GM23338 (cell line): ENCODE measurements around the gene CPXM1. TPM values are rescaled to one million over a fixed set of nuclear protein-coding genes. Genes with fewer than 3 reads are reported as not detected.

Experiments used
- ATAC-seq: fragments of 200-7000 bp; cut with Tn5 transposase; 3 replicates; pipeline ENCODE4 v1.9.1; 2020
- DNase-seq: peaks from one replicate; pipeline ENCODE4 v3.0.0-alpha.2; 2015; ENCODE audit warnings: low spot score
- H2AFZ ChIP-seq: fragments of 200-600 bp; sonication (generic); 2 replicates; pipeline ENCODE4 v1.8.0; 2016; ENCODE audit warnings: antibody characterized with exemption, mild to moderate bottlenecking, moderate library complexity
- H3F3A ChIP-seq: fragments of 200-600 bp; sonication (generic); replicated peaks from 2 replicates; pipeline ENCODE4 v1.8.0; 2017; ENCODE audit warnings: antibody characterized with exemption, mixed run types, low read depth
- H3K27ac ChIP-seq: fragments of 200-600 bp; sonication (generic); 2 replicates; pipeline ENCODE4 v1.6.1; 2016; ENCODE audit warnings: low read depth
- H3K27me3 ChIP-seq: fragments of 200-600 bp; sonication (generic); 2 replicates; pipeline ENCODE4 v1.8.0; 2016; ENCODE audit warnings: mild to moderate bottlenecking, mixed run types, moderate library complexity; ENCODE audit not compliant: insufficient read depth
- H3K36me3 ChIP-seq: fragments of 200-600 bp; sonication (generic); 2 replicates; pipeline ENCODE4 v1.8.0; 2016; ENCODE audit warnings: mild to moderate bottlenecking; ENCODE audit not compliant: insufficient read depth
- H3K4me1 ChIP-seq: fragments of 200-600 bp; sonication (generic); 2 replicates; pipeline ENCODE4 v1.8.0; 2016; ENCODE audit warnings: mild to moderate bottlenecking, moderate library complexity; ENCODE audit not compliant: insufficient read depth
- H3K4me2 ChIP-seq: fragments of 200-600 bp; sonication (generic); 2 replicates; pipeline ENCODE4 v1.7.1; 2017; ENCODE audit warnings: mixed run types
- H3K4me3 ChIP-seq: fragments of 200-600 bp; sonication (generic); 2 replicates; pipeline ENCODE4 v1.6.1; 2016; ENCODE audit warnings: mixed run types
- H3K79me2 ChIP-seq: fragments of 200-600 bp; sonication (generic); replicated peaks from 2 replicates; pipeline ENCODE4 v1.8.0; 2017; ENCODE audit warnings: mild to moderate bottlenecking; ENCODE audit not compliant: insufficient read depth
- H3K9me2 ChIP-seq: fragments of 200-600 bp; sonication (generic); 2 replicates; pipeline ENCODE4 v1.8.0; 2017; ENCODE audit not compliant: insufficient read depth
- H4K20me1 ChIP-seq: fragments of 200-600 bp; sonication (generic); replicated peaks from 2 replicates; pipeline ENCODE4 v1.8.0; 2017; ENCODE audit warnings: mild to moderate bottlenecking; ENCODE audit not compliant: insufficient read depth
- H3K27ac Mint-ChIP-seq: 2 replicates; pipeline ENCODE4 v1.8.0; 2020; ENCODE audit warnings: inconsistent platforms, mild to moderate bottlenecking, moderate library complexity, mixed read lengths
- H3K27me3 Mint-ChIP-seq: 3 replicates; pipeline ENCODE4 v1.8.0; 2022; ENCODE audit warnings: low read depth, mild to moderate bottlenecking, moderate library complexity, mixed read lengths, inconsistent platforms; ENCODE audit not compliant: insufficient read depth, poor library complexity
- H3K36me3 Mint-ChIP-seq: 3 replicates; pipeline ENCODE4 v1.8.0; 2021; ENCODE audit warnings: low read depth, mild to moderate bottlenecking, inconsistent platforms, moderate library complexity, mixed read lengths
- H3K4me1 Mint-ChIP-seq: 3 replicates; pipeline ENCODE4 v1.8.0; 2020; ENCODE audit warnings: mild to moderate bottlenecking, inconsistent platforms, mixed read lengths
- H3K4me3 Mint-ChIP-seq: 3 replicates; pipeline ENCODE4 v1.8.0; 2021; ENCODE audit warnings: moderate library complexity, mild to moderate bottlenecking, inconsistent platforms, mixed read lengths
- H3K9me3 Mint-ChIP-seq: 3 replicates; pipeline ENCODE4 v1.8.0; 2020; ENCODE audit warnings: moderate library complexity, mild to moderate bottlenecking, inconsistent platforms, mixed read lengths
- CREB1 ChIP-seq: fragments of 250-450 bp; sonication (Bioruptor Pico); IDR thresholded peaks from 2 replicates; pipeline ENCODE4 v1.5.0; 2020; ENCODE audit warnings: low read depth, mild to moderate bottlenecking, moderate library complexity
- CTCF ChIP-seq, 2 experiments: fragments of 200-600 bp in 1 of 2; sonication (generic) in 1 of 2; conservative IDR thresholded peaks; 2 replicates each; pipeline versions ENCODE4 v1.5.1 to v1.6.1; 2016 to 2017; ENCODE audit warnings: antibody characterized with exemption in 2 of 2, low read depth in 2 of 2, mild to moderate bottlenecking in 2 of 2, moderate library complexity in 1 of 2
- ETS1 ChIP-seq: IDR thresholded peaks from 2 replicates; pipeline ENCODE4 v1.6.1; 2016; ENCODE audit warnings: antibody characterized with exemption
- EZH2 ChIP-seq: fragments of 200-600 bp; sonication (generic); IDR thresholded peaks from one replicate; pipeline ENCODE4 v1.8.0; 2017; ENCODE audit warnings: antibody characterized with exemption, mild to moderate bottlenecking, low read depth; ENCODE audit not compliant: unreplicated experiment
- JUNB ChIP-seq: IDR thresholded peaks from one replicate; pipeline ENCODE4 v1.6.1; 2016; ENCODE audit warnings: antibody characterized with exemption; ENCODE audit not compliant: unreplicated experiment
- NANOG ChIP-seq: IDR thresholded peaks from 2 replicates; pipeline ENCODE4 v1.6.1; 2016; ENCODE audit warnings: antibody characterized with exemption, borderline replicate concordance
- POLR2AphosphoS5 ChIP-seq: IDR thresholded peaks from 2 replicates; pipeline ENCODE4 v1.6.1; 2016; ENCODE audit warnings: antibody characterized with exemption, low read depth
- REST ChIP-seq: IDR thresholded peaks from one replicate; pipeline ENCODE4 v1.6.1; 2018; ENCODE audit warnings: antibody characterized with exemption; ENCODE audit not compliant: unreplicated experiment
- ZNF114 ChIP-seq: fragments of 250-450 bp; sonication (Bioruptor Pico); IDR thresholded peaks from 2 replicates; pipeline ENCODE4 v1.5.0; 2020; ENCODE audit warnings: mild to moderate bottlenecking, moderate library complexity
- ZNF331 ChIP-seq: fragments of 250-450 bp; sonication (Bioruptor Pico); IDR thresholded peaks from 2 replicates; pipeline ENCODE4 v1.5.0; 2020; ENCODE audit warnings: low read depth, mild to moderate bottlenecking, moderate library complexity
- polyA plus RNA-seq: library from polyadenylated mRNA; unstranded; fragments of >200 nt; fragmentation: Nextera tagmentation; extraction: Ambion mirVana; gene quantifications from 2 replicates; pipeline ENCODE4 v1.2.1, GENCODE V29; 2016
- total RNA-seq: library from RNA; depleted of rRNA; stranded (reverse); fragments of >200 nt; shearing (Covaris generic); gene quantifications from 2 replicates; pipeline ENCODE4 v1.2.3, GENCODE V29; 2014

CPXM1 gene
- total and polyA plus RNA-seq, 2 experiments from 2014 or later: 17.0 to 29.3 TPM

- Histone ChIP-seq H2AFZ (peak overlapping the region; percentile 96; the same call in 1 of the 2 replicates), H3K9me2 (no peaks in the 10 kb centered on the region), H3K4me1 (peaks cover 4% of the 10 kb centered on the region; the same call in 1 of the 2 replicates), H3F3A (no peaks in the 10 kb centered on the region), H3K79me2 (no peaks in the 10 kb centered on the region), H3K36me3 (no peaks in the 10 kb centered on the region), H4K20me1 (no peaks in the 10 kb centered on the region), H3K4me2 (peak overlapping the region; percentile 88), H3K4me3 (peak overlapping the region; percentile 48), H3K27me3 (peaks cover 50% of the 10 kb centered on the region), H3K27ac (no peak overlapping the region)
- Mint-ChIP-seq H3K36me3 (peaks cover 7% of the 10 kb centered on the region; the same call in 2 of the 3 replicates), H3K27ac (no peak overlapping the region), H3K27me3 (peaks cover 35% of the 10 kb centered on the region), H3K4me1 (peaks cover 13% of the 10 kb centered on the region), H3K4me3 (peak overlapping the region; percentile 61), H3K9me3 (peaks cover 13% of the 10 kb centered on the region)
- peak; percentile 62 for TF ChIP-seq EZH2
- no peak for TF ChIP-seq CREB1 (CRISPR knock-in tag)
- TF ChIP-seq CTCF (conservative IDR thresholded peaks at IDR 0.05; ENCODE audit: low read depth in 2 of 2): 0 out of 4 replicates have a peak, but pooled peaks of 1 of the 2 experiments have one; percentile 10
- no peak for TF ChIP-seq REST
- no peak for TF ChIP-seq ZNF114 (CRISPR knock-in tag)
- ATAC-seq: peak; percentile 73
- DNase-seq: peak; percentile 70
Measured at GRCh38 chr20:2820084-2820895, 19.9 kb upstream of the CPXM1 start.

GRCh38 chr20:2817891-2818595 lies 17.6 kb upstream of the CPXM1 start:
- Histone ChIP-seq H3K4me2 (no peak overlapping the region), H4K20me1 (no peaks in the 10 kb centered on the region), H2AFZ (no peak overlapping the region), H3K9me2 (no peaks in the 10 kb centered on the region), H3K4me3 (no peak overlapping the region), H3K27ac (no peak overlapping the region), H3K79me2 (no peaks in the 10 kb centered on the region), H3K36me3 (no peaks in the 10 kb centered on the region), H3F3A (no peaks in the 10 kb centered on the region), H3K4me1 (peaks cover 4% of the 10 kb centered on the region; the same call in 1 of the 2 replicates), H3K27me3 (peaks cover 50% of the 10 kb centered on the region)
- Mint-ChIP-seq H3K4me1 (peaks cover 13% of the 10 kb centered on the region), H3K4me3 (no peak overlapping the region), H3K36me3 (peaks cover 7% of the 10 kb centered on the region; the same call in 2 of the 3 replicates), H3K27ac (no peak overlapping the region), H3K9me3 (peaks cover 15% of the 10 kb centered on the region), H3K27me3 (peaks cover 35% of the 10 kb centered on the region)
- DNase-seq: no peak
- no peak for ATAC-seq
- no peak for TF ChIP-seq POLR2AphosphoS5
- TF ChIP-seq JUNB: no peak
- TF ChIP-seq NANOG: no peak
- TF ChIP-seq ZNF331 (CRISPR knock-in tag): no peak
- TF ChIP-seq ETS1: no peak
